Keratinocyte (primary cell): ENCODE results near the gene GNG10. TPM values are rescaled to one million over a fixed set of nuclear protein-coding genes. Genes with fewer than 3 reads are reported as not detected.

Experiments used
- DNase-seq: peaks from one replicate; pipeline ENCODE4 v3.0.0-alpha.2; 2011; ENCODE audit warnings: low read depth, missing footprints, low spot score
- FAIRE-seq: peaks from 2 replicates; lab custom pipeline; 2011; peaks lifted over from hg19 to GRCh38; lab: Jason Lieb, UNC
- H2AFZ ChIP-seq: 2 replicates; pipeline ENCODE4 v1.6.0; 2012; ENCODE audit warnings: low read length, control low read depth, inconsistent platforms; ENCODE audit not compliant: control insufficient read depth
- H3K27ac ChIP-seq: 2 replicates; pipeline ENCODE4 v1.5.1; 2011; ENCODE audit warnings: low read length; ENCODE audit not compliant: control insufficient read depth, insufficient read depth
- H3K27me3 ChIP-seq: 3 replicates; pipeline ENCODE4 v1.6.0; 2011; ENCODE audit warnings: low read length; ENCODE audit not compliant: control insufficient read depth, insufficient read depth; ENCODE audit errors: extremely low read depth
- H3K36me3 ChIP-seq, 2 experiments: 2 replicates in 1 of 2; 3 replicates in 1 of 2; pipeline ENCODE4 v1.5.1; 2011; ENCODE audit warnings: low read length in 2 of 2, mild to moderate bottlenecking in 1 of 2; ENCODE audit not compliant: control insufficient read depth in 2 of 2, insufficient read depth in 2 of 2; ENCODE audit errors: extremely low read depth in 1 of 2
- H3K4me1 ChIP-seq: 3 replicates; pipeline ENCODE4 v1.5.1; 2011; ENCODE audit warnings: low read length; ENCODE audit not compliant: control insufficient read depth, insufficient read depth; ENCODE audit errors: extremely low read depth
- H3K4me2 ChIP-seq: 3 replicates; pipeline ENCODE4 v1.6.0; 2011; ENCODE audit warnings: low read depth, low read length; ENCODE audit not compliant: control insufficient read depth, insufficient read depth; ENCODE audit errors: extremely low read depth
- H3K4me3 ChIP-seq, 3 experiments: fragments of 200-600 bp in 1 of 3; sonication (generic) in 1 of 3; 2 replicates in 2 of 3; 3 replicates in 1 of 3; pipeline ENCODE4 v1.5.1; 2011 to 2016; ENCODE audit warnings: low read length in 3 of 3, mild to moderate bottlenecking in 3 of 3, control low read depth in 2 of 3, inconsistent platforms in 1 of 3, low read depth in 1 of 3, mixed read lengths in 1 of 3, mixed run types in 1 of 3, moderate library complexity in 1 of 3; ENCODE audit not compliant: control insufficient read depth in 2 of 3, insufficient read depth in 2 of 3; ENCODE audit errors: extremely low read depth in 1 of 3
- H3K79me2 ChIP-seq: 2 replicates; pipeline ENCODE4 v1.6.0; 2012; ENCODE audit warnings: low read length; ENCODE audit not compliant: control insufficient read depth, insufficient read depth
- H3K9ac ChIP-seq: 3 replicates; pipeline ENCODE4 v1.6.0; 2011; ENCODE audit warnings: low read length; ENCODE audit not compliant: control insufficient read depth, insufficient read depth; ENCODE audit errors: extremely low read depth
- H3K9me1 ChIP-seq: 3 replicates; pipeline ENCODE4 v1.6.0; 2011; ENCODE audit warnings: low read length; ENCODE audit not compliant: control insufficient read depth, insufficient read depth; ENCODE audit errors: extremely low read depth
- H3K9me3 ChIP-seq: 2 replicates; pipeline ENCODE4 v1.5.1; 2012; ENCODE audit warnings: low read depth, low read length; ENCODE audit not compliant: control insufficient read depth
- H4K20me1 ChIP-seq: 3 replicates; pipeline ENCODE4 v1.6.0; 2011; ENCODE audit warnings: low read length; ENCODE audit not compliant: control insufficient read depth, insufficient read depth; ENCODE audit errors: extremely low read depth
- CTCF ChIP-seq, 3 experiments: IDR thresholded peaks in 1 of 3; conservative IDR thresholded peaks in 1 of 3; optimal IDR thresholded peaks in 1 of 3; 2 replicates in 2 of 3; 3 replicates in 1 of 3; pipeline versions ENCODE3 to v1.5.1; 2011; ENCODE audit warnings: low read length in 3 of 3, mild to moderate bottlenecking in 3 of 3, moderate library complexity in 2 of 3, control low read depth in 1 of 3, inconsistent platforms in 1 of 3; ENCODE audit not compliant: insufficient read depth in 2 of 3; ENCODE audit errors: extremely low read depth in 1 of 3
- EZH2 ChIP-seq: IDR thresholded peaks from one replicate; pipeline ENCODE4 v1.6.1; 2012; ENCODE audit warnings: inconsistent platforms, mild to moderate bottlenecking, low read length, moderate library complexity
- dilution Hi-C: fragments of 300-500 bp; cut with MboI; formaldehyde crosslinking; loops from one replicate; pipeline ENCODE4 v1.7.0; 2020; ENCODE audit warnings: low sequenced_read_pairs; ENCODE audit not compliant: extremely low pct_ligation_motif_present
- polyA plus RNA-seq, 5 experiments: library from polyadenylated mRNA; depleted of rRNA in 3 of 5; stranded (reverse) in 3 of 5; stranded (forward) in 1 of 5; unstranded in 1 of 5; fragments of >200 nt; gene quantifications; 1 replicate in 1 of 5; 2 replicates in 3 of 5; 3 replicates in 1 of 5; pipeline versions ENCODE4 v1.2.1 to v1.2.3, GENCODE V29; 2011 to 2012; ENCODE audit warnings: missing spikeins in 2 of 5, low read depth in 1 of 5, low replicate concordance in 1 of 5

Gene GNG10
- polyA plus RNA-seq, 1 donor (not counting 4 experiments of a cell fraction or from before 2014, with no cell fraction given): 89.8 TPM

GRCh38 chr9:111648066-111648465, 13.3 kb upstream of the GNG10 start:
- Histone ChIP-seq H3K27ac (no peak overlapping the region), H3K4me1 (no peaks in the 10 kb centered on the region), H4K20me1 (no peaks in the 10 kb centered on the region), H3K4me3 (no peak overlapping the region), H3K79me2 (peaks cover 14% of the 10 kb centered on the region), H3K9ac (no peak overlapping the region), H3K9me1 (peaks cover 2% of the 10 kb centered on the region), H3K9me3 (no peaks in the 10 kb centered on the region), H3K27me3 (no peaks in the 10 kb centered on the region), H2AFZ (no peak overlapping the region), H3K4me2 (no peak overlapping the region), H3K36me3 (peaks cover 13 to 28% of the 10 kb centered on the region in 2 experiments)
- TF ChIP-seq EZH2 (no peak), CTCF (optimal IDR thresholded peaks at IDR 0.05 in 1 of 3, IDR thresholded peaks at IDR 0.05 in 1 of 3, conservative IDR thresholded peaks at IDR 0.05 in 1 of 3; ENCODE audit: extremely low read depth in 1 of 3, insufficient read depth in 2 of 3, low read length in 3 of 3) (no peak)
- DNase-seq (no peak), FAIRE-seq (no peak)
- dilution Hi-C loops: no loop called here

GRCh38 chr9:111649016-111649415, 12.4 kb upstream of the GNG10 start:
- TF ChIP-seq EZH2 (no peak), CTCF (optimal IDR thresholded peaks at IDR 0.05 in 1 of 3, IDR thresholded peaks at IDR 0.05 in 1 of 3, conservative IDR thresholded peaks at IDR 0.05 in 1 of 3; ENCODE audit: extremely low read depth in 1 of 3, insufficient read depth in 2 of 3, low read length in 3 of 3) (no peak)
- Histone ChIP-seq H3K79me2 (peaks cover 6% of the 10 kb centered on the region), H3K9me1 (no peaks in the 10 kb centered on the region), H2AFZ (no peak overlapping the region), H4K20me1 (no peaks in the 10 kb centered on the region), H3K27ac (no peak overlapping the region), H3K4me2 (no peak overlapping the region), H3K4me3 (no peak overlapping the region), H3K27me3 (no peaks in the 10 kb centered on the region), H3K36me3 (peaks cover 14 to 25% of the 10 kb centered on the region in 2 experiments), H3K9ac (no peak overlapping the region), H3K9me3 (no peaks in the 10 kb centered on the region), H3K4me1 (no peaks in the 10 kb centered on the region)
- FAIRE-seq (no peak), DNase-seq (no peak)
- dilution Hi-C loops: no loop called here
